Activated gamma-delta T cell treated with anti-CD3 and anti-CD28 coated beads, Interleukin-2, amount 50 U/mL, for 16 hours (primary cell): ENCODE data around the gene PIK3R1.

ENCODE experiments used
- DNase-seq: peaks from one replicate; pipeline ENCODE4 v3.0.0-alpha.2; 2020; ENCODE audit warnings: low read depth

Gene PIK3R1

GRCh38 chr5:68252673-68253623 is 37.4 kb downstream of the PIK3R1 start:
- no peak for DNase-seq

GRCh38 chr5:68253624-68254585 is 38.3 kb downstream of the PIK3R1 start:
- no peak for DNase-seq

- DNase-seq, result no peak
These were observed 39.3 kb downstream of the PIK3R1 start for GRCh38 chr5:68254810-68255209.

GRCh38 chr5:68255305-68256120 is 40.0 kb downstream of the PIK3R1 start:
- no peak for DNase-seq

- no peak for DNase-seq
These were observed 41.7 kb downstream of the PIK3R1 start for GRCh38 chr5:68257210-68257609.

GRCh38 chr5:68258531-68258930 is 43.0 kb downstream of the PIK3R1 start:
- DNase-seq, result no peak

- DNase-seq, result no peak
These were observed 44.1 kb downstream of the PIK3R1 start for GRCh38 chr5:68259700-68260099.

- no peak for DNase-seq
These were observed 44.9 kb downstream of the PIK3R1 start for GRCh38 chr5:68260467-68260866.

GRCh38 chr5:68261169-68261568 is 45.6 kb downstream of the PIK3R1 start:
- no peak for DNase-seq

- DNase-seq, result no peak
These were observed 46.1 kb downstream of the PIK3R1 start for GRCh38 chr5:68261569-68262065.

GRCh38 chr5:68264024-68264956 is 48.7 kb downstream of the PIK3R1 start:
- no peak for DNase-seq

GRCh38 chr5:68265347-68265746 is 49.8 kb downstream of the PIK3R1 start:
- no peak for DNase-seq

GRCh38 chr5:68265822-68266395 is 50.4 kb downstream of the PIK3R1 start:
- DNase-seq, result no peak

- DNase-seq, result no peak
These were observed 50.9 kb downstream of the PIK3R1 start for GRCh38 chr5:68266457-68266856.

GRCh38 chr5:68267066-68267465 is 51.5 kb downstream of the PIK3R1 start:
- DNase-seq, result no peak

GRCh38 chr5:68268101-68268851 is 52.7 kb downstream of the PIK3R1 start:
- no peak for DNase-seq

GRCh38 chr5:68268852-68269130 is 53.2 kb downstream of the PIK3R1 start:
- DNase-seq, result no peak

GRCh38 chr5:68269820-68270219 is 54.3 kb downstream of the PIK3R1 start:
- DNase-seq, result no peak

GRCh38 chr5:68270399-68270975 is 54.9 kb downstream of the PIK3R1 start:
- no peak for DNase-seq
